WTC11 (cell line): ENCODE data around the gene PDGFRA.

Experiments
- ATF1 ChIP-seq: sonication (generic); formaldehyde crosslinking; IDR thresholded peaks from 2 replicates; pipeline ENCODE4 v1.8.1; 2023; ENCODE audit warnings: mild to moderate bottlenecking, moderate library complexity, missing genetic modification reagents
- CTCF ChIP-seq: fragments of 200-600 bp; IDR thresholded peaks from 2 replicates; pipeline ENCODE4 v1.8.0; 2022; ENCODE audit warnings: antibody characterized with exemption
- ELF4 ChIP-seq: sonication (generic); formaldehyde crosslinking; IDR thresholded peaks from 2 replicates; pipeline ENCODE4 v1.8.1; 2022; ENCODE audit warnings: low read depth, mild to moderate bottlenecking, moderate library complexity, missing genetic modification reagents
- NFYB ChIP-seq: sonication (generic); formaldehyde crosslinking; conservative IDR thresholded peaks from 2 replicates; pipeline ENCODE4 v1.8.0; 2022; ENCODE audit warnings: low read depth, missing genetic modification reagents
- TEAD4 ChIP-seq: sonication (generic); formaldehyde crosslinking; IDR thresholded peaks from 2 replicates; pipeline ENCODE4 v1.8.0; 2022; ENCODE audit warnings: mild to moderate bottlenecking, missing genetic modification reagents
- ZNF138 ChIP-seq: sonication (generic); formaldehyde crosslinking; conservative IDR thresholded peaks from 2 replicates; pipeline ENCODE4 v1.8.1; 2022; ENCODE audit warnings: mild to moderate bottlenecking, moderate library complexity, missing genetic modification reagents
- TF ChIP-seq, protein P1 (sequence below): sonication (generic); formaldehyde crosslinking; IDR thresholded peaks from 2 replicates; pipeline ENCODE4 v1.8.1; 2023; ENCODE audit warnings: mild to moderate bottlenecking, missing genetic modification reagents, moderate library complexity
- TF ChIP-seq, protein P2 (sequence below): sonication (generic); formaldehyde crosslinking; IDR thresholded peaks from 2 replicates; pipeline ENCODE4 v1.8.1; 2023; ENCODE audit warnings: mild to moderate bottlenecking, missing genetic modification reagents

GRCh38 chr4:54213001-54213400, 16.1 kb upstream of the PDGFRA start:
- TF ChIP-seq ATF1 (CRISPR knock-in tag) (no peak), ZNF138 (CRISPR knock-in tag) (no peak), CTCF (no peak), ELF4 (no peak), TEAD4 (no peak), NFYB (CRISPR knock-in tag) (no peak)
- TF ChIP-seq, protein P1, sequence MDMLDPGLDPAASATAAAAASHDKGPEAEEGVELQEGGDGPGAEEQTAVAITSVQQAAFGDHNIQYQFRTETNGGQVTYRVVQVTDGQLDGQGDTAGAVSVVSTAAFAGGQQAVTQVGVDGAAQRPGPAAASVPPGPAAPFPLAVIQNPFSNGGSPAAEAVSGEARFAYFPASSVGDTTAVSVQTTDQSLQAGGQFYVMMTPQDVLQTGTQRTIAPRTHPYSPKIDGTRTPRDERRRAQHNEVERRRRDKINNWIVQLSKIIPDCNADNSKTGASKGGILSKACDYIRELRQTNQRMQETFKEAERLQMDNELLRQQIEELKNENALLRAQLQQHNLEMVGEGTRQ = no peak
- TF ChIP-seq, protein P2, sequence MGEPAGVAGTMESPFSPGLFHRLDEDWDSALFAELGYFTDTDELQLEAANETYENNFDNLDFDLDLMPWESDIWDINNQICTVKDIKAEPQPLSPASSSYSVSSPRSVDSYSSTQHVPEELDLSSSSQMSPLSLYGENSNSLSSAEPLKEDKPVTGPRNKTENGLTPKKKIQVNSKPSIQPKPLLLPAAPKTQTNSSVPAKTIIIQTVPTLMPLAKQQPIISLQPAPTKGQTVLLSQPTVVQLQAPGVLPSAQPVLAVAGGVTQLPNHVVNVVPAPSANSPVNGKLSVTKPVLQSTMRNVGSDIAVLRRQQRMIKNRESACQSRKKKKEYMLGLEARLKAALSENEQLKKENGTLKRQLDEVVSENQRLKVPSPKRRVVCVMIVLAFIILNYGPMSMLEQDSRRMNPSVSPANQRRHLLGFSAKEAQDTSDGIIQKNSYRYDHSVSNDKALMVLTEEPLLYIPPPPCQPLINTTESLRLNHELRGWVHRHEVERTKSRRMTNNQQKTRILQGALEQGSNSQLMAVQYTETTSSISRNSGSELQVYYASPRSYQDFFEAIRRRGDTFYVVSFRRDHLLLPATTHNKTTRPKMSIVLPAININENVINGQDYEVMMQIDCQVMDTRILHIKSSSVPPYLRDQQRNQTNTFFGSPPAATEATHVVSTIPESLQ (CRISPR knock-in tag) = no peak
